Ishikawa (cell line): ENCODE results near the gene SLC13A4.

Experiments used
- CEBPB ChIP-seq: IDR thresholded peaks from 2 replicates; pipeline ENCODE4 v1.6.1; 2012
- CREB1 ChIP-seq: IDR thresholded peaks from 2 replicates; pipeline ENCODE4 v1.6.1; 2012; ENCODE audit warnings: low read depth
- EP300 ChIP-seq: IDR thresholded peaks from 2 replicates; pipeline ENCODE4 v1.6.1; 2012; ENCODE audit warnings: borderline replicate concordance
- MAX ChIP-seq: IDR thresholded peaks from 2 replicates; pipeline ENCODE4 v1.6.1; 2012
- NFIC ChIP-seq: IDR thresholded peaks from 2 replicates; pipeline ENCODE4 v1.6.1; 2012
- RAD21 ChIP-seq: IDR thresholded peaks from 2 replicates; pipeline ENCODE4 v1.6.1; 2012; ENCODE audit warnings: low read depth
- REST ChIP-seq: IDR thresholded peaks from 2 replicates; pipeline ENCODE4 v1.6.1; 2012; ENCODE audit warnings: low read depth, mild to moderate bottlenecking
- TAF1 ChIP-seq: IDR thresholded peaks from 2 replicates; pipeline ENCODE4 v1.6.1; 2012; ENCODE audit warnings: low read depth, mild to moderate bottlenecking
- TEAD4 ChIP-seq: IDR thresholded peaks from 2 replicates; pipeline ENCODE4 v1.6.1; 2012
- ZBTB7A ChIP-seq: IDR thresholded peaks from 2 replicates; pipeline ENCODE4 v1.6.1; 2012; ENCODE audit warnings: low read depth

- TF ChIP-seq REST (no peak), RAD21 (no peak), MAX (no peak), TAF1 (no peak), NFIC (no peak), ZBTB7A (no peak), EP300 (no peak), CEBPB (no peak), CREB1 (no peak), TEAD4 (no peak)
Observed at GRCh38 chr7:135644154-135644553, 83.8 kb downstream of the SLC13A4 start.
